ENCODE measurements around the gene SH2D3C. TPM values are rescaled to one million over a fixed set of nuclear protein-coding genes. Genes with fewer than 3 reads are reported as not detected.

Gene SH2D3C
- total and polyA plus RNA-seq, 2 donors from 2014 or later: 13.7 to 27.7 TPM

DNA sequence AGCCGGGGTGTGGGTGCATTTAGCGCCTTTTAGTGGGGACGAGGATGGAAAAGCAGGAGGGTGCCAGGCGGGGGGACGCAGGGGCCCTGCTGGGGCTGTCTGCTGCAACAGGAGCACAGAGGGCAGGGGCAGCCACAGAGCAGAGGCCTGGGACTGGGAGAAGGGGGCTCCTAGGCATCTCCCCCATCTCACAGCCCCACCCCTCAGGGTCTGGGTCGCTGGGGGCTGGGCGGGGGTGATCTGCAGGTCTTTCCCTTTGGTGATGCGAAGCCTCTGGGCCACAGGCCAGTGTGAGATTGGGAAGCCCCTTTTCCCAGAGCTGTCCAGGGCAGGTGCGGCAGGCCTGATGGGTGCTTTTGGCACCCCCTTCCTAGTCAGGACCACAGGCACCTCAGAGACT is 48.2 kb downstream of the SH2D3C start:
- H3K4me1 ChIP-seq (ENCODE audit: control insufficient read depth in 2 of 3, insufficient read depth in 2 of 3, low read depth in 1 of 3, low read length in 3 of 3): peaks cover 0 to 7% (median 7%) of the 10 kb centered on the region in 3 donors
- H3K4me3 ChIP-seq (ENCODE audit: low read length in 3 of 3): no peak overlapping the region
- H3K27ac ChIP-seq (ENCODE audit: low read depth in 2 of 2, low read length in 2 of 2): no peak overlapping the region
- H3K9me3 ChIP-seq (ENCODE audit: control insufficient read depth in 2 of 3, insufficient read depth in 1 of 3, low read length in 3 of 3): no peaks in the 10 kb centered on the region
- DNase-seq (peak in 1 of 5 donors; percentile 48), FAIRE-seq (no peak)
- TF ChIP-seq, protein P1, sequence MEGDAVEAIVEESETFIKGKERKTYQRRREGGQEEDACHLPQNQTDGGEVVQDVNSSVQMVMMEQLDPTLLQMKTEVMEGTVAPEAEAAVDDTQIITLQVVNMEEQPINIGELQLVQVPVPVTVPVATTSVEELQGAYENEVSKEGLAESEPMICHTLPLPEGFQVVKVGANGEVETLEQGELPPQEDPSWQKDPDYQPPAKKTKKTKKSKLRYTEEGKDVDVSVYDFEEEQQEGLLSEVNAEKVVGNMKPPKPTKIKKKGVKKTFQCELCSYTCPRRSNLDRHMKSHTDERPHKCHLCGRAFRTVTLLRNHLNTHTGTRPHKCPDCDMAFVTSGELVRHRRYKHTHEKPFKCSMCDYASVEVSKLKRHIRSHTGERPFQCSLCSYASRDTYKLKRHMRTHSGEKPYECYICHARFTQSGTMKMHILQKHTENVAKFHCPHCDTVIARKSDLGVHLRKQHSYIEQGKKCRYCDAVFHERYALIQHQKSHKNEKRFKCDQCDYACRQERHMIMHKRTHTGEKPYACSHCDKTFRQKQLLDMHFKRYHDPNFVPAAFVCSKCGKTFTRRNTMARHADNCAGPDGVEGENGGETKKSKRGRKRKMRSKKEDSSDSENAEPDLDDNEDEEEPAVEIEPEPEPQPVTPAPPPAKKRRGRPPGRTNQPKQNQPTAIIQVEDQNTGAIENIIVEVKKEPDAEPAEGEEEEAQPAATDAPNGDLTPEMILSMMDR (IDR thresholded peaks at IDR 0.05; ENCODE audit: borderline replicate concordance, extremely low read depth, insufficient read depth): no peak
- no peak overlapping the region for H3K9ac ChIP-seq (ENCODE audit: low read length in 3 of 3)
- H3K36me3 ChIP-seq (ENCODE audit: control insufficient read depth in 2 of 3, insufficient read depth in 3 of 3, low read length in 3 of 3): no peaks in the 10 kb centered on the region
- intact Hi-C loops (cut with DNase I): no loop called here
- no peaks in the 10 kb centered on the region for H3K27me3 ChIP-seq (ENCODE audit: control insufficient read depth, insufficient read depth, low read length)

DNA sequence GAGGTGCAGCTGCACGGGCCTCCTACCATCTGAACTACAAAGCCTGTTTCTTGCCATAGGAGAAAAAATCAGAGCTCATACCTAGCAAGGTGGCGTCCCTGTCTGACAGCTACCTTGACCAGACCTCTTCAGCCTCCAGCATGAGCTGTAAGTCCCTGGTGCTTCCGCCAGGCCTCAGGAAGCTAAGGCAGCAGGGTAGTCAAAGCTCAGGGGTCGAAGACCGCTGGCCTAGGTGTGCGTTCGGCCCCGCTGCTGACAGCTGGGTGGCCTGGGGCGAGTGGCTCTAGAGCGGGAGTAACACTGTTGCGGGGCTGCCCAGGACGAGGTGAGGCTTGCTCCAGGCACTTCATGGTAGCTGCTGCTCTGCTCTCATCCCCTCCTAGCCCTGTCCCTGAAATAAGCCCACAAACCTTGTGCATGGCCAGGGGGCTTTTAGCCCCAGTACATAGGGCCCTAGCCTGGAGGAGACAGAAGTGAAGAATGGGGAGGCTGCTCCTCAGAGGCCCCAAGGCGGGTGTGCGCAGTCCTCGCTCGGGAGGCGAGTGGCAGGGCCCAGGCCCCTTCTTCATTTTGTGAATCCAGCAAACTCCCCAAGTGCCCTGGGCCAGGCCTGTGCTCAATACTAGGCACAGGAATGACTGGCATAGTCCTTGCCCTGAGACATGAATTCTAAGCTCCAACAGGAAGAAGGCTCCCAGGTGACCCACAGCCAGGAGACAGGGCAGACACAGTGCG is 48.8 kb downstream of the SH2D3C start:
- no peak overlapping the region for H3K9ac ChIP-seq (ENCODE audit: low read length in 3 of 3)
- no peaks in the 10 kb centered on the region for H3K27me3 ChIP-seq (ENCODE audit: control insufficient read depth, insufficient read depth, low read length)
- no peak for FAIRE-seq
- no peaks in the 10 kb centered on the region for H3K9me3 ChIP-seq (ENCODE audit: control insufficient read depth in 2 of 3, insufficient read depth in 1 of 3, low read length in 3 of 3)
- H3K27ac ChIP-seq (ENCODE audit: low read depth in 2 of 2, low read length in 2 of 2): no peak overlapping the region
- intact Hi-C loops (cut with DNase I): loop anchor here (10.0 kb wide), 1 partner anchor 135 kb away; no protein-coding TSS in a partner anchor
- H3K4me1 ChIP-seq (ENCODE audit: control insufficient read depth in 2 of 3, insufficient read depth in 2 of 3, low read depth in 1 of 3, low read length in 3 of 3): peaks cover 0 to 7% (median 7%) of the 10 kb centered on the region in 3 donors
- no peaks in the 10 kb centered on the region for H3K36me3 ChIP-seq (ENCODE audit: control insufficient read depth in 2 of 3, insufficient read depth in 3 of 3, low read length in 3 of 3)
- DNase-seq: no peak
- TF ChIP-seq, protein P1 (IDR thresholded peaks at IDR 0.05; ENCODE audit: borderline replicate concordance, extremely low read depth, insufficient read depth): no peak
- no peak overlapping the region for H3K4me3 ChIP-seq (ENCODE audit: low read length in 3 of 3)

DNA sequence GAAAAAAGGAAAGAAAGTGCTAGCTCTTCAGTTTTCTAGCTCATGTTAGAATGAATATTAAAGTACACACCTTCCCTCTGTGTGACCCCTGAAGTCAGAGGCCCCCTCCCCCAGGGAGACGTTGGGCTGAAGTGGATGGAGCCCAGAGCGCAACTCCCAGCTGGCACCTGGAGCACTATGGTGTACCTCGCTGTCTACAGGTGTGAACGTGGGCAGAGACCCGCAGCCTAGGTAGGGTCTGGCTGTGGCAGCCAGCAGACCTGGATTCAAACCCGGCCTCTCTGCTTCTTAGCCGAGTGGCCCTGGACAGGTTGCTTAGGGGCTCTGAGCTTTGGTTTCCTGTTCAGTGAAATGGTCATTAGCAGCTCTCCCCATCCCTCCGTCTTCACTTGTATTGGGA is 49.7 kb downstream of the SH2D3C start:
- Histone ChIP-seq H3K27ac (ENCODE audit: low read depth in 2 of 2, low read length in 2 of 2) (no peak overlapping the region), H3K9me3 (ENCODE audit: control insufficient read depth in 2 of 3, insufficient read depth in 1 of 3, low read length in 3 of 3) (no peaks in the 10 kb centered on the region), H3K9ac (ENCODE audit: low read length in 3 of 3) (no peak overlapping the region), H3K36me3 (ENCODE audit: control insufficient read depth in 2 of 3, insufficient read depth in 3 of 3, low read length in 3 of 3) (no peaks in the 10 kb centered on the region), H3K4me1 (ENCODE audit: control insufficient read depth in 2 of 3, insufficient read depth in 2 of 3, low read depth in 1 of 3, low read length in 3 of 3) (peaks cover 0 to 3% (median 0%) of the 10 kb centered on the region in 3 donors), H3K4me3 (ENCODE audit: low read length in 3 of 3) (no peak overlapping the region), H3K27me3 (ENCODE audit: control insufficient read depth, insufficient read depth, low read length) (no peaks in the 10 kb centered on the region)
- DNase-seq (no peak), FAIRE-seq (no peak)
- TF ChIP-seq, protein P1 (IDR thresholded peaks at IDR 0.05; ENCODE audit: borderline replicate concordance, extremely low read depth, insufficient read depth): no peak
- intact Hi-C loops (cut with DNase I): loop anchor here (10.0 kb wide), 1 partner anchor 134 kb away; no protein-coding TSS in a partner anchor
